HCT116 (cell line): Measurements from ENCODE around the gene SMG6.

Source experiments
- CBX3 ChIP-seq: IDR thresholded peaks from 2 replicates; pipeline ENCODE4 v1.6.1; 2012; ENCODE audit warnings: low read depth
- CEBPB ChIP-seq: IDR thresholded peaks from 2 replicates; pipeline ENCODE4 v1.6.1; 2012; ENCODE audit warnings: low read depth
- EZH2 ChIP-seq: fragments of 200-600 bp; sonication (generic); IDR thresholded peaks from 2 replicates; pipeline ENCODE4 v1.6.1; 2017; ENCODE audit warnings: antibody characterized with exemption, mixed run types
- EZH2phosphoT487 ChIP-seq: fragments of 200-600 bp; IDR thresholded peaks from 2 replicates; pipeline ENCODE4 v1.6.1; 2018; ENCODE audit warnings: antibody characterized with exemption, borderline replicate concordance
- POLR2A ChIP-seq: IDR thresholded peaks from 2 replicates; pipeline ENCODE4 v1.7.0; 2011; ENCODE audit warnings: borderline replicate concordance; ENCODE audit not compliant: insufficient read depth, insufficient read length; ENCODE audit errors: extremely low read depth
- POLR2AphosphoS5 ChIP-seq: IDR thresholded peaks from 2 replicates; pipeline ENCODE4 v1.6.1; 2011; ENCODE audit warnings: mild to moderate bottlenecking, low read depth, low read length, moderate library complexity
- RAD21 ChIP-seq: IDR thresholded peaks from 2 replicates; pipeline ENCODE4 v1.6.1; 2012; ENCODE audit warnings: low read depth, mild to moderate bottlenecking
- SRF ChIP-seq: IDR thresholded peaks from 2 replicates; pipeline ENCODE4 v1.6.1; 2012; ENCODE audit warnings: low read depth
- YY1 ChIP-seq: IDR thresholded peaks from 2 replicates; pipeline ENCODE4 v1.6.1; 2011; ENCODE audit warnings: low read length, low read depth, moderate library complexity, mild to moderate bottlenecking; ENCODE audit not compliant: insufficient replicate concordance; ENCODE audit errors: extremely low read depth
- TF ChIP-seq, protein P1 (sequence below), 3 experiments: fragments of 200-600 bp in 1 of 3; sonication (generic) in 1 of 3; IDR thresholded peaks in 2 of 3; conservative IDR thresholded peaks in 1 of 3; 2 replicates each; pipeline ENCODE4 v1.5.1; 2012 to 2017; ENCODE audit warnings: low read depth in 2 of 3, low read length in 2 of 3, antibody characterized with exemption in 1 of 3, borderline replicate concordance in 1 of 3, control low read depth in 1 of 3, mild to moderate bottlenecking in 1 of 3, mixed read lengths in 1 of 3, mixed run types in 1 of 3, moderate library complexity in 1 of 3; ENCODE audit not compliant: insufficient read depth in 1 of 3
- TF ChIP-seq, protein P2 (sequence below): IDR thresholded peaks from 2 replicates; pipeline ENCODE4 v1.6.1; 2012
- TF ChIP-seq, protein P3 (sequence below): IDR thresholded peaks from 2 replicates; pipeline ENCODE4 v1.6.1; 2012

- TF ChIP-seq, protein P1, sequence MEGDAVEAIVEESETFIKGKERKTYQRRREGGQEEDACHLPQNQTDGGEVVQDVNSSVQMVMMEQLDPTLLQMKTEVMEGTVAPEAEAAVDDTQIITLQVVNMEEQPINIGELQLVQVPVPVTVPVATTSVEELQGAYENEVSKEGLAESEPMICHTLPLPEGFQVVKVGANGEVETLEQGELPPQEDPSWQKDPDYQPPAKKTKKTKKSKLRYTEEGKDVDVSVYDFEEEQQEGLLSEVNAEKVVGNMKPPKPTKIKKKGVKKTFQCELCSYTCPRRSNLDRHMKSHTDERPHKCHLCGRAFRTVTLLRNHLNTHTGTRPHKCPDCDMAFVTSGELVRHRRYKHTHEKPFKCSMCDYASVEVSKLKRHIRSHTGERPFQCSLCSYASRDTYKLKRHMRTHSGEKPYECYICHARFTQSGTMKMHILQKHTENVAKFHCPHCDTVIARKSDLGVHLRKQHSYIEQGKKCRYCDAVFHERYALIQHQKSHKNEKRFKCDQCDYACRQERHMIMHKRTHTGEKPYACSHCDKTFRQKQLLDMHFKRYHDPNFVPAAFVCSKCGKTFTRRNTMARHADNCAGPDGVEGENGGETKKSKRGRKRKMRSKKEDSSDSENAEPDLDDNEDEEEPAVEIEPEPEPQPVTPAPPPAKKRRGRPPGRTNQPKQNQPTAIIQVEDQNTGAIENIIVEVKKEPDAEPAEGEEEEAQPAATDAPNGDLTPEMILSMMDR (IDR thresholded peaks at IDR 0.05 in 2 of 3, conservative IDR thresholded peaks at IDR 0.05 in 1 of 3; ENCODE audit: borderline replicate concordance in 1 of 3, insufficient read depth in 1 of 3, low read depth in 2 of 3, low read length in 2 of 3), result no peak
- TF ChIP-seq YY1 (no peak), SRF (no peak), CBX3 (no peak), POLR2A (no peak), EZH2phosphoT487 (no peak), RAD21 (no peak), CEBPB (no peak), POLR2AphosphoS5 (no peak), EZH2 (no peak)
- TF ChIP-seq, protein P2, sequence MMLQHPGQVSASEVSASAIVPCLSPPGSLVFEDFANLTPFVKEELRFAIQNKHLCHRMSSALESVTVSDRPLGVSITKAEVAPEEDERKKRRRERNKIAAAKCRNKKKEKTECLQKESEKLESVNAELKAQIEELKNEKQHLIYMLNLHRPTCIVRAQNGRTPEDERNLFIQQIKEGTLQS, result no peak
- TF ChIP-seq, protein P3, sequence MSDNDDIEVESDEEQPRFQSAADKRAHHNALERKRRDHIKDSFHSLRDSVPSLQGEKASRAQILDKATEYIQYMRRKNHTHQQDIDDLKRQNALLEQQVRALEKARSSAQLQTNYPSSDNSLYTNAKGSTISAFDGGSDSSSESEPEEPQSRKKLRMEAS, result no peak
Measured at GRCh38 chr17:2299136-2299535, 4.4 kb downstream of the SMG6 start.
